ENCODE data around the gene DPY30. TPM values are rescaled to one million over a fixed set of nuclear protein-coding genes. Genes with fewer than 3 reads are reported as not detected.

Gene DPY30
- total and polyA plus RNA-seq, 2 experiments from 2014 or later, result 156 to 518 TPM

GRCh38 chr2:31992934-31993333 is 46.7 kb downstream of the DPY30 start:
- Histone ChIP-seq H3K79me2 (replicated peaks; ENCODE audit: insufficient read depth) (peaks cover 100% of the 10 kb centered on the region), H3K4me3 (no peak overlapping the region), H2AFZ (no peak overlapping the region), H3F3A (replicated peaks; ENCODE audit: low read depth) (no peaks in the 10 kb centered on the region), H3K4me2 (no peak overlapping the region), H3K27me3 (ENCODE audit: insufficient read depth) (no peaks in the 10 kb centered on the region), H4K20me1 (replicated peaks; ENCODE audit: insufficient read depth) (peaks cover 36% of the 10 kb centered on the region), H3K36me3 (ENCODE audit: insufficient read depth) (no peaks in the 10 kb centered on the region), H3K9me2 (ENCODE audit: insufficient read depth) (no peaks in the 10 kb centered on the region), H3K4me1 (ENCODE audit: insufficient read depth) (no peaks in the 10 kb centered on the region), H3K27ac (ENCODE audit: low read depth) (no peak overlapping the region)
- no peak overlapping the region for H3K27ac Mint-ChIP-seq
- H3K4me1 Mint-ChIP-seq, result peaks cover 10% of the 10 kb centered on the region; the same call in 2 of the 3 replicates
- no peak for TF ChIP-seq NANOG (IDR thresholded peaks at IDR 0.05; ENCODE audit: borderline replicate concordance)
- no peak for DNase-seq (ENCODE audit: low spot score)
- H3K27me3 Mint-ChIP-seq (ENCODE audit: insufficient read depth, low read depth, poor library complexity), result no peaks in the 10 kb centered on the region
- no peaks in the 10 kb centered on the region for H3K9me3 Mint-ChIP-seq
- no peaks in the 10 kb centered on the region for H3K36me3 Mint-ChIP-seq (ENCODE audit: low read depth)
- H3K4me3 Mint-ChIP-seq, result no peak overlapping the region
- no peak for ATAC-seq

- no peak overlapping the region for H3K27ac Mint-ChIP-seq
- H3K4me1 Mint-ChIP-seq, result peaks cover 4% of the 10 kb centered on the region; the same call in 1 of the 3 replicates
- H3K9me2 ChIP-seq (ENCODE audit: insufficient read depth), result no peaks in the 10 kb centered on the region
- H3K36me3 Mint-ChIP-seq (ENCODE audit: low read depth), result no peaks in the 10 kb centered on the region
- no peaks in the 10 kb centered on the region for H3K4me1 ChIP-seq (ENCODE audit: insufficient read depth)
- H3F3A ChIP-seq (replicated peaks; ENCODE audit: low read depth), result no peaks in the 10 kb centered on the region
- peaks cover 100% of the 10 kb centered on the region for H3K79me2 ChIP-seq (replicated peaks; ENCODE audit: insufficient read depth)
- no peak overlapping the region for H2AFZ ChIP-seq
- no peak overlapping the region for H3K4me3 Mint-ChIP-seq
- ATAC-seq (no peak), DNase-seq (ENCODE audit: low spot score) (no peak)
- no peaks in the 10 kb centered on the region for H3K9me3 Mint-ChIP-seq
- peaks cover 33% of the 10 kb centered on the region for H4K20me1 ChIP-seq (replicated peaks; ENCODE audit: insufficient read depth)
- H3K4me2 ChIP-seq, result no peak overlapping the region
- no peaks in the 10 kb centered on the region for H3K36me3 ChIP-seq (ENCODE audit: insufficient read depth)
- H3K4me3 ChIP-seq, result no peak overlapping the region
- H3K27me3 Mint-ChIP-seq (ENCODE audit: insufficient read depth, low read depth, poor library complexity), result no peaks in the 10 kb centered on the region
- no peak overlapping the region for H3K27ac ChIP-seq (ENCODE audit: low read depth)
- no peaks in the 10 kb centered on the region for H3K27me3 ChIP-seq (ENCODE audit: insufficient read depth)
- TF ChIP-seq POLR2AphosphoS5 (IDR thresholded peaks at IDR 0.05; ENCODE audit: low read depth) (no peak), ZNF114 (CRISPR knock-in tag; IDR thresholded peaks at IDR 0.05) (no peak), JUNB (IDR thresholded peaks at IDR 0.05; ENCODE audit: unreplicated experiment) (no peak), REST (IDR thresholded peaks at IDR 0.05; ENCODE audit: unreplicated experiment) (no peak), CTCF (conservative IDR thresholded peaks at IDR 0.05; ENCODE audit: low read depth in 2 of 2) (no peak), ETS1 (IDR thresholded peaks at IDR 0.05) (no peak), EZH2 (IDR thresholded peaks at IDR 0.05; ENCODE audit: low read depth, unreplicated experiment) (no peak), EZH2phosphoT487 (IDR thresholded peaks at IDR 0.05; ENCODE audit: unreplicated experiment) (no peak), NANOG (IDR thresholded peaks at IDR 0.05; ENCODE audit: borderline replicate concordance) (no peak), ZNF331 (CRISPR knock-in tag; IDR thresholded peaks at IDR 0.05; ENCODE audit: low read depth) (no peak)
Measured at GRCh38 chr2:31992025-31992579, 47.5 kb downstream of the DPY30 start.
